GM12892 (cell line): Measurements from ENCODE around the gene ABCA8.

Experiments
- POLR2A ChIP-seq: IDR thresholded peaks from 2 replicates; pipeline ENCODE4 v1.6.1; 2011; ENCODE audit warnings: low read depth, low read length, control low read depth
- POLR2AphosphoS5 ChIP-seq: IDR thresholded peaks from 2 replicates; pipeline ENCODE4 v1.6.1; 2011; ENCODE audit warnings: low read depth, low read length, control low read depth
- TAF1 ChIP-seq: IDR thresholded peaks from 2 replicates; pipeline ENCODE4 v1.6.1; 2011; ENCODE audit warnings: low read depth, mild to moderate bottlenecking, control low read depth, low read length, borderline replicate concordance

GRCh38 chr17:68886401-68886800 lies 68.8 kb downstream of the ABCA8 start:
- TF ChIP-seq TAF1 (no peak), POLR2AphosphoS5 (no peak), POLR2A (no peak)
